Neutrophil (primary cell): Measurements from ENCODE around the gene TMPRSS11D.
A peak's percentile ranks its signal among the peaks of the same experiment; 100 is the strongest.

ENCODE experiments used
- H3K27ac ChIP-seq: fragments of 200-600 bp; sonication (generic); 2 replicates; pipeline ENCODE4 v1.5.1; 2016; ENCODE audit warnings: mild to moderate bottlenecking, moderate library complexity
- H3K27me3 ChIP-seq: fragments of 200-600 bp; sonication (generic); 2 replicates; pipeline ENCODE4 v1.6.0; 2016; ENCODE audit warnings: mild to moderate bottlenecking
- H3K36me3 ChIP-seq: fragments of 200-600 bp; sonication (generic); 2 replicates; pipeline ENCODE4 v1.5.1; 2017
- H3K4me1 ChIP-seq, 2 experiments: fragments of 200-600 bp in 1 of 2; sonication (generic) in 1 of 2; 1 replicate in 1 of 2; 2 replicates in 1 of 2; pipeline versions ENCODE4 v1.5.1 to v1.6.1; 2013 to 2016; ENCODE audit warnings: low read depth in 1 of 2, low read length in 1 of 2, mild to moderate bottlenecking in 1 of 2, moderate library complexity in 1 of 2; ENCODE audit not compliant: control insufficient read depth in 1 of 2, insufficient read depth in 1 of 2
- H3K4me3 ChIP-seq, 2 experiments: fragments of 200-600 bp in 1 of 2; sonication (generic) in 1 of 2; 1 replicate in 1 of 2; 2 replicates in 1 of 2; pipeline ENCODE4 v1.5.1; 2013 to 2016; ENCODE audit warnings: low read depth in 1 of 2, low read length in 1 of 2, mild to moderate bottlenecking in 1 of 2, moderate library complexity in 1 of 2
- H3K9me3 ChIP-seq: fragments of 200-600 bp; sonication (generic); 2 replicates; pipeline ENCODE4 v1.5.1; 2016
- CTCF ChIP-seq: fragments of 200-600 bp; sonication (generic); IDR thresholded peaks from 2 replicates; pipeline ENCODE4 v1.5.1; 2016; ENCODE audit warnings: antibody characterized with exemption

The TMPRSS11D gene

GRCh38 chr4:67883902-67884301 is at the start of gene TMPRSS11D:
TMPRSS11D (minus strand) TSS chr4:67884002; CDS start chr4:67883933, 69 bp downstream.
- peak within 1 kb of the TSS; percentile 87 for H3K27ac ChIP-seq
- H3K4me3 ChIP-seq = peak within 1 kb of the TSS in 1 of 2 experiments; percentile 7
- H3K36me3 ChIP-seq = no peaks in the 10 kb centered on the region
- no peak for TF ChIP-seq CTCF
- H3K27me3 ChIP-seq = no peaks in the 10 kb centered on the region
- H3K9me3 ChIP-seq = no peaks in the 10 kb centered on the region
- H3K4me1 ChIP-seq = peaks cover 63 to 81% of the 10 kb centered on the region in 2 experiments

GRCh38 chr4:67933038-67933437 is 49.2 kb upstream of the TMPRSS11D start:
- Histone ChIP-seq H3K27ac (no peak overlapping the region), H3K9me3 (no peaks in the 10 kb centered on the region), H3K27me3 (no peaks in the 10 kb centered on the region), H3K36me3 (no peaks in the 10 kb centered on the region), H3K4me1 (no peaks in the 10 kb centered on the region), H3K4me3 (no peak overlapping the region)
- TF ChIP-seq CTCF = no peak

GRCh38 chr4:67931256-67931655 is 47.5 kb upstream of the TMPRSS11D start:
- Histone ChIP-seq H3K4me3 (no peak overlapping the region), H3K36me3 (no peaks in the 10 kb centered on the region), H3K27me3 (no peaks in the 10 kb centered on the region), H3K9me3 (no peaks in the 10 kb centered on the region), H3K27ac (no peak overlapping the region), H3K4me1 (no peaks in the 10 kb centered on the region)
- no peak for TF ChIP-seq CTCF

- Histone ChIP-seq H3K27ac (no peak overlapping the region), H3K4me1 (no peaks in the 10 kb centered on the region), H3K36me3 (no peaks in the 10 kb centered on the region), H3K27me3 (no peaks in the 10 kb centered on the region), H3K4me3 (no peak overlapping the region), H3K9me3 (no peaks in the 10 kb centered on the region)
- no peak for TF ChIP-seq CTCF
Measured at GRCh38 chr4:67929426-67929825, 45.6 kb upstream of the TMPRSS11D start.

- Histone ChIP-seq H3K9me3 (no peaks in the 10 kb centered on the region), H3K4me1 (no peaks in the 10 kb centered on the region), H3K36me3 (no peaks in the 10 kb centered on the region), H3K27me3 (no peaks in the 10 kb centered on the region), H3K4me3 (no peak overlapping the region), H3K27ac (no peak overlapping the region)
- no peak for TF ChIP-seq CTCF
Measured at GRCh38 chr4:67928546-67928945, 44.7 kb upstream of the TMPRSS11D start.

- Histone ChIP-seq H3K9me3 (no peaks in the 10 kb centered on the region), H3K4me1 (no peaks in the 10 kb centered on the region), H3K27ac (no peak overlapping the region), H3K4me3 (no peak overlapping the region), H3K27me3 (no peaks in the 10 kb centered on the region), H3K36me3 (no peaks in the 10 kb centered on the region)
- TF ChIP-seq CTCF = no peak
Measured at GRCh38 chr4:67927251-67927650, 43.4 kb upstream of the TMPRSS11D start.
